Endothelial cell of umbilical vein (primary cell): Measurements from ENCODE around the gene ACER1.

ENCODE experiments used
- CTCF ChIP-seq, 2 donors: IDR thresholded peaks; 1 replicate in 1 of 2; 2 replicates in 1 of 2; pipeline ENCODE4 v1.5.1; 2011; ENCODE audit warnings: low read length in 2 of 2, mild to moderate bottlenecking in 2 of 2, moderate library complexity in 2 of 2, control low read depth in 1 of 2, inconsistent platforms in 1 of 2, low read depth in 1 of 2; ENCODE audit not compliant: insufficient read depth in 1 of 2; ENCODE audit errors: extremely low read depth in 1 of 2
- EZH2 ChIP-seq: IDR thresholded peaks from 2 replicates; pipeline ENCODE4 v1.6.1; 2012; ENCODE audit warnings: borderline replicate concordance, low read depth, mild to moderate bottlenecking, moderate library complexity, low read length, inconsistent platforms; ENCODE audit not compliant: severe bottlenecking
- FOS ChIP-seq: IDR thresholded peaks from 2 replicates; pipeline ENCODE4 v1.6.1; 2011; ENCODE audit warnings: mild to moderate bottlenecking, low read length, moderate library complexity, borderline replicate concordance; ENCODE audit not compliant: insufficient read depth
- GATA2 ChIP-seq: IDR thresholded peaks from 2 replicates; pipeline ENCODE4 v1.7.0; 2011; ENCODE audit warnings: low read depth, mild to moderate bottlenecking, moderate library complexity, mixed read lengths, low read length; ENCODE audit not compliant: insufficient read length, insufficient read depth
- JUN ChIP-seq: IDR thresholded peaks from 2 replicates; pipeline ENCODE4 v1.6.1; 2011; ENCODE audit warnings: borderline replicate concordance, low read depth; ENCODE audit not compliant: insufficient read length, insufficient read depth
- MYC ChIP-seq: IDR thresholded peaks from one replicate; pipeline ENCODE4 v1.6.1; 2011; ENCODE audit warnings: mild to moderate bottlenecking, low read depth, low read length
- POLR2A ChIP-seq: IDR thresholded peaks from 2 replicates; pipeline ENCODE4 v1.6.1; 2012; ENCODE audit warnings: low read depth, mild to moderate bottlenecking, control low read depth, low read length
- POLR2AphosphoS5 ChIP-seq: IDR thresholded peaks from 2 replicates; pipeline ENCODE4 v1.6.1; 2012; ENCODE audit warnings: low read depth, mild to moderate bottlenecking, control low read depth, low read length, moderate library complexity; ENCODE audit not compliant: insufficient read depth
- TF ChIP-seq, protein P1 (sequence below): IDR thresholded peaks from 2 replicates; pipeline ENCODE4 v1.6.1; 2011; ENCODE audit not compliant: insufficient read depth, insufficient read length

- TF ChIP-seq CTCF (IDR thresholded peaks at IDR 0.05; ENCODE audit: extremely low read depth in 1 of 2, insufficient read depth in 1 of 2, low read depth in 1 of 2, low read length in 2 of 2) (no peak), POLR2A (no peak), POLR2AphosphoS5 (no peak), JUN (no peak), GATA2 (no peak), MYC (no peak), EZH2 (no peak), FOS (no peak)
- TF ChIP-seq, protein P1, sequence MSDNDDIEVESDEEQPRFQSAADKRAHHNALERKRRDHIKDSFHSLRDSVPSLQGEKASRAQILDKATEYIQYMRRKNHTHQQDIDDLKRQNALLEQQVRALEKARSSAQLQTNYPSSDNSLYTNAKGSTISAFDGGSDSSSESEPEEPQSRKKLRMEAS = no peak
Measured at GRCh38 chr19:6272913-6273600, 60.4 kb downstream of the ACER1 start.
